ENCODE data around the gene CLSTN2. TPM values are rescaled to one million over a fixed set of nuclear protein-coding genes. Genes with fewer than 3 reads are reported as not detected.

The CLSTN2 gene
- total RNA-seq, 1 experiment from 2014 or later, result 0.68 TPM

DNA sequence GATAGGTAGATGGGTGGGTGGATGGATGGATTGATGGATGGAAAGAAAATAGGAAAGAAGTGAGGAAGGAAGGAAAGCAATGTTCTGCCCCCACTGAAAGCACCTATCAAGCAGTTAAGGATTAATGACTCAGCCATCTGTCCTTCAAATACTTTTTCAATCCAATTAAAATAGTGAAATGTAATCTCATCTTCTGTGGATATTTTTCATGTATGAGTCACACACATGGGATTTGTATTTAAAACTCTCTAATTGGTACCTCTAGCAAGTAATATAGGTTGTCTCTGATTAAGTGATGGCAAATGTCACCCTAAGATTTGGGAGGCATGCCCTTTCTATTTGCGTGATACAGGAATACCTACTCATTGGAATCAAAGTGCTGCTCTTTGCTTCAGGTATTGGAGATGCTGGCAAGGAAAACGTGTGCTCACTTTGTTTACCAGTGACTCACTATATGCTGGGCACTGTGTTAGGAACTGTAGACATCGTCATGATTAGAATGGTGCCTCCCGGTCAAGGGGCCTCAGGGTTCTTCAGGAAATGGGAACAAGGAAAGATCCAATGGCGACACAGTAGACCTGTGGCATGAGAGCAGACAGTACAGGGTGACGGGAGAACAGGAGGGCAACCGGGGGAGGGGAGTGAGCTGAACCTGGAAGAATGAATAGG is 230.1 kb downstream of the CLSTN2 start:
- no peaks in the 10 kb centered on the region for H3K4me1 ChIP-seq (ENCODE audit: insufficient read depth, low read length)
- no CpG with 5 or more reads among the region's 7 CpGs for WGBS (ENCODE audit: extremely low coverage, insufficient read length, low lambda C conversion rate)
- H2BK12ac ChIP-seq (ENCODE audit: insufficient read length, low read depth, low read length), result no peak overlapping the region
- TF ChIP-seq, protein P1, sequence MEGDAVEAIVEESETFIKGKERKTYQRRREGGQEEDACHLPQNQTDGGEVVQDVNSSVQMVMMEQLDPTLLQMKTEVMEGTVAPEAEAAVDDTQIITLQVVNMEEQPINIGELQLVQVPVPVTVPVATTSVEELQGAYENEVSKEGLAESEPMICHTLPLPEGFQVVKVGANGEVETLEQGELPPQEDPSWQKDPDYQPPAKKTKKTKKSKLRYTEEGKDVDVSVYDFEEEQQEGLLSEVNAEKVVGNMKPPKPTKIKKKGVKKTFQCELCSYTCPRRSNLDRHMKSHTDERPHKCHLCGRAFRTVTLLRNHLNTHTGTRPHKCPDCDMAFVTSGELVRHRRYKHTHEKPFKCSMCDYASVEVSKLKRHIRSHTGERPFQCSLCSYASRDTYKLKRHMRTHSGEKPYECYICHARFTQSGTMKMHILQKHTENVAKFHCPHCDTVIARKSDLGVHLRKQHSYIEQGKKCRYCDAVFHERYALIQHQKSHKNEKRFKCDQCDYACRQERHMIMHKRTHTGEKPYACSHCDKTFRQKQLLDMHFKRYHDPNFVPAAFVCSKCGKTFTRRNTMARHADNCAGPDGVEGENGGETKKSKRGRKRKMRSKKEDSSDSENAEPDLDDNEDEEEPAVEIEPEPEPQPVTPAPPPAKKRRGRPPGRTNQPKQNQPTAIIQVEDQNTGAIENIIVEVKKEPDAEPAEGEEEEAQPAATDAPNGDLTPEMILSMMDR (conservative IDR thresholded peaks at IDR 0.05), result no peak
- no peaks in the 10 kb centered on the region for H3K79me2 ChIP-seq (ENCODE audit: insufficient read depth, low read length)
- no peak overlapping the region for H2BK20ac ChIP-seq (ENCODE audit: low read depth, low read length, poor library complexity, severe bottlenecking)
- H4K5ac ChIP-seq (ENCODE audit: insufficient read length, low read depth, low read length), result no peak overlapping the region
- no peaks in the 10 kb centered on the region; the same call in none of the 2 replicates for H3K27me3 Mint-ChIP-seq (ENCODE audit: low read depth)
- peaks cover 2 to 6% of the 10 kb centered on the region in 2 experiments; a peak in 4 of 5 replicates for H3K9me3 Mint-ChIP-seq
- H4K8ac ChIP-seq (replicated peaks; ENCODE audit: insufficient read length, low read depth, low read length), result no peak overlapping the region
- no peak overlapping the region; a peak in 1 of 7 replicates for H3K27ac Mint-ChIP-seq
- H3K9ac ChIP-seq (ENCODE audit: extremely low read depth, insufficient read length, low read length), result no peak overlapping the region
- H3K18ac ChIP-seq (ENCODE audit: insufficient read length, low read depth, low read length), result no peak overlapping the region
- no peak overlapping the region for H3K27ac ChIP-seq (ENCODE audit: insufficient read length, low read depth, low read length)
- no peak overlapping the region for H2AFZ ChIP-seq (ENCODE audit: low read length)
- H4K91ac ChIP-seq (ENCODE audit: insufficient read length, low read depth, low read length), result no peak overlapping the region
- DNase-seq, result no peak
- H3K23me2 ChIP-seq (ENCODE audit: insufficient read length, low read depth, low read length, poor library complexity, severe bottlenecking), result no peaks in the 10 kb centered on the region
- no peak overlapping the region for H3K4ac ChIP-seq (ENCODE audit: low read depth, low read length)
- peaks cover 12 to 15% of the 10 kb centered on the region in 2 experiments for H3K4me1 Mint-ChIP-seq
- H3K9me3 ChIP-seq (ENCODE audit: control insufficient read depth, low read depth, low read length), result no peaks in the 10 kb centered on the region
- H3K56ac ChIP-seq (ENCODE audit: insufficient read length, low read depth, low read length), result no peak overlapping the region
- no peak overlapping the region for H3T11ph ChIP-seq (ENCODE audit: low read length)
- H3K79me1 ChIP-seq (ENCODE audit: insufficient read depth, low read depth, low read length, poor library complexity, severe bottlenecking), result no peaks in the 10 kb centered on the region
- H3K14ac ChIP-seq (ENCODE audit: insufficient read depth, low read length), result no peak overlapping the region
- H2BK120ac ChIP-seq (ENCODE audit: low read depth, low read length, poor library complexity, severe bottlenecking), result no peak overlapping the region
- H3K36me3 Mint-ChIP-seq (ENCODE audit: insufficient read depth in 1 of 3, low read depth in 3 of 3), result peaks cover 0 to 8% (median 2%) of the 10 kb centered on the region in 3 experiments; a peak in 2 of 7 replicates
- no peaks in the 10 kb centered on the region for H4K20me1 ChIP-seq (ENCODE audit: control insufficient read depth, insufficient read depth, insufficient read length)
- no peak overlapping the region for H2AK5ac ChIP-seq (ENCODE audit: insufficient read length, low read length)
- no peak overlapping the region for H3K23ac ChIP-seq (ENCODE audit: insufficient read length, low read depth, low read length)
- no peak overlapping the region for H3K4me3 Mint-ChIP-seq
- H3K27me3 ChIP-seq (ENCODE audit: insufficient read depth, low read length), result no peaks in the 10 kb centered on the region
- no peak overlapping the region for H3K4me2 ChIP-seq (ENCODE audit: insufficient read depth, insufficient read length, low read length)
- H2BK5ac ChIP-seq (ENCODE audit: insufficient read length, low read length), result no peak overlapping the region
- no peak overlapping the region for H2BK15ac ChIP-seq (ENCODE audit: low read depth, low read length)

All from H9 (cell line).